ENCODE results near the gene CHST2.

CHST2 gene

GRCh38 chr3:143135150-143135549 is 15.6 kb downstream of the CHST2 start:
- DNase-seq, result peak; percentile 89 to 98

DNA sequence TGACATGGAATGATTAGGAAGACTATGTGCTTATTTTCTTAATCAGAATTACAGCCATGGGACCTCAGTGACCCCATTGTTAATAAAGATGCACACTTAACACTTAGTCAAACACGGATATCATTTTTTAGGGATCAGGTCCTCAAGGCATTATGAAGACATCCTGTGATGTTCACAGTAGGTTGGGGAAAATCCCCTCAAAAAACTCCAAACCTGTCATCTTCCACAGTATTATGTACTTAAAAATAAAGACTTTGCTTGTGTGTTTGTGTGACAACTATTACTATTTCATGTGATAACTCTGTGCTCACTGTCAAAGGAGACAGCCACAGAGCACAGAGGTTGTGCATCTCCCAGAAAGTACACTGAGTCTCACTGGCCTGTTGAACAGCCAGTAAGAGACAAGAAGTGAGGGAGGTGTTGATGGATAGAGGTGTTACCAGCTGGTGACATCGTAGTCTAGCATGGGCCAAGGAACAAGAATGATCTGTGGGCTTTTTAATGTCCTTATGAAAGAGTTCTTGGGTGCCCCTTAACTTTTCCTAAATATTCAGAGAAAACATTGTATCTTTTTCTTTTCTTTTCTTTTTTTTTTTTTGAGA is 18.0 kb downstream of the CHST2 start:
- DNase-seq, result peak in 1 of 2 donors; percentile 51

GRCh38 chr3:143138953-143139352 is 19.4 kb downstream of the CHST2 start:
- DNase-seq, result no peak

- DNase-seq, result no peak
These were observed 20.2 kb downstream of the CHST2 start for GRCh38 chr3:143139762-143140161.

DNA sequence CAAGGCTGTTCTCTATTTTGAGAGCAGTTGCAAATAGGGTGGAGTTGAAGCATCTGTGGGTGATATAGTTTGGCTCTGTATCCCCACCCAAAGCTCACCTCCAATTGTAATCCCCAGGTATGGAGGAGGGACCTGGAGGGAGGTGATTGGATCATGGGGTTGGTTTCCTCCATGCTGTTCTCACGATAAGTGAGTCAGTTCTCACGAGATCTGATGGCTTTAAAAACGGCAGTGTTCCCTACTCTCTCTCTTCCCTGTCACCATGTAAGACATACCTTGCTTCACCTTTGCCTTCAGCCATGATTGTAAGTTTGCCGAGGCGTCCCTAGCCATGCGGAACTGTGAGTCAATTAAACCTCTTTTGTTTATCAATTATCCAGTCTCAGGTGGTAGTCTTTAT is 21.0 kb downstream of the CHST2 start:
- no peak for DNase-seq

- DNase-seq, result no peak
These were observed 22.8 kb downstream of the CHST2 start for GRCh38 chr3:143142354-143142753.

DNA sequence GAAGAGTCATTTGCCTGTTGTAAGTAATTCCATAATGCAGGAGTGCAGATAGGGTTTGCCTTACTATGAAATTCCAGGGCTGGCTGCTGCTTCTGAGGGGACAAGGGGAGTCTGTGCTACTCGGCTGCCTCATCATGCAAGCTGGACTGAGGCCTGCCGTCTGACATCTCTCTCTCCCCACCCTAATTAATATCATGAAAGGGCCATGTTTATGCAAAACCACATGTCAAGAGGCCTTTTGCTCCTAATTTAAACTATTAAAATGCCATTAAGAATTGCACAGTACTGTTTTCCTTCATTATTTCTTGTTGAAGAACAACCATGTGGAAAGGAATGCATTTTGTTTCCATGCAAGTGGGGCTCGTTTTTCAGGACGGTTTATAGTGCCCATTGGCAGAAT is 26.3 kb downstream of the CHST2 start:
- no peak for DNase-seq

DNA sequence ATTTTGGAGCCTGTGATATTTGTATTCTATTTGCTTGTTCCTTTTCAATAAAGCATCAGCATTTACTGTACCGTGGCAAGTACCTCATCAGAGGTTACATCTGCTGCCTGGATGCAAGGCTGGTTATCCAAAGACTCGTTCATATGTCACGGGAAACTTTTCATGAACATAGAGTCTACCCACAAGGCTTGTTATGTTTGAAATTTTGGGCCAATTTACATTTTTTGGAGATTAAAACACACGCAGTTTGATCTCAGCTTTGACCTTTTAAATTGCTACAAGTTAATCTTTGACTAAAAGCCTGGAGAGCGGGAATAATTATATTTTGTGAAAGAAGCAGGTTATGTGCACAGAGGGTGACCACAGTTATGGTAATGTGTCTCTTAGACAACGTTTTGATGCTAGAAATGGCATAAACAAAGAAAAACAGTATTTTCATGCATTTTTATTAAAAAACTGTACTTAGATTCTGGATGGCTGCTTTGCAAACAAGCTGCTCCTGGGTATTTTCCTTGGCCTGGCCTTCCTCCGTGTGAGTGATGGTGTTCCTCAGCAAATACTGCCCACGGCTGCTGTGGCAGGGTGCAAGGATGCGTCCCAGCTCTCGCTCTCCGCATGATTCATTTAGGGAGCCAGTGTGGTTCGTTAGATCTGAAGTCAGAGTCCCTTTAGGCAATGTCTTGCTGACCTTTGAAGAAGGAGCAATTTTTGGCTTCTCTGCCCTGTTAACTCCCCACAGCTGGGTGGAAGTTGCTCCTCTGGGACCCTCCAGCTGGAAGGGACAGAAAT is 27.1 kb downstream of the CHST2 start:
- no peak for DNase-seq

DNA sequence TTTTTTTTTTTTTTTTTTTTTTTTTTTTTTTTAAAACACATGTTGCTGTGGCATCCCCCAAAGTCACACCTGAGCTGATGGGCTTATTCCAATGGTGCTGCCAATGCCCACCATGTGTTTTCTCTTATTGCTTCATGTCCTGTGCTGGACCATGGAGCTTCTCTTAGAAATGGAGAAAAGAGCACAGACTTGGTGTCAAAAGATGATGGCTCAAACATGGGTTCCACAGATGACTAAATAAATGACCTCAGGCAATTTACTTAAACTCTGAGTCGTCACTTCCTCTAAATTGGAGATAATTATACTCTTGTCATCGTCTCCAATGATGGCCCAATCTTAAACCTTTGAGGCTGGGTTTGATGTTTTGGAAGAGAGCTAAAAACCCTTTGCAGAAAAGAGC is 28.1 kb downstream of the CHST2 start:
- DNase-seq, result peak; percentile 57 to 69

GRCh38 chr3:143150071-143150470 is 30.5 kb downstream of the CHST2 start:
- DNase-seq, result no peak

GRCh38 chr3:143151004-143151731 is 31.6 kb downstream of the CHST2 start:
- peak in 1 of 2 donors; percentile 20 for DNase-seq

DNA sequence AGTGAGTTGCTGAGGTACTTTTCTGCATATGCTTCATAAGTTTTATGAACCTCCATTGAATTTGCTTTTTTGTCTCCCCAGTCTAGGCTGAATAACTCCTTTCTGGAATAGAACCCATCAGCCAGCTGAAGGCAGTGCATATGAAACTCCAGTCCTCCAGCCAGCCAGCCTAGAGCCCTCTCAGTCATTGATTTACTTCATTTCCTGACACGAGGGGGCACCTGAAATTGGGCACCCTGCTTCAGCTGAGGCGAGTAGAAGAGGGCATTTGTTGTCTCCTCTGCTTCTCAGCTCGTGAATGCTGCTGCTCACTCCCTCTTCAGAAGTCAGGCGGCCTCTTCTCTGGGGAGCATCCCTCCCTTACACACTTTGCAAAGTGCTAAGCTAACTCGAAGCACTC is 32.5 kb downstream of the CHST2 start:
- DNase-seq, result no peak

DNA sequence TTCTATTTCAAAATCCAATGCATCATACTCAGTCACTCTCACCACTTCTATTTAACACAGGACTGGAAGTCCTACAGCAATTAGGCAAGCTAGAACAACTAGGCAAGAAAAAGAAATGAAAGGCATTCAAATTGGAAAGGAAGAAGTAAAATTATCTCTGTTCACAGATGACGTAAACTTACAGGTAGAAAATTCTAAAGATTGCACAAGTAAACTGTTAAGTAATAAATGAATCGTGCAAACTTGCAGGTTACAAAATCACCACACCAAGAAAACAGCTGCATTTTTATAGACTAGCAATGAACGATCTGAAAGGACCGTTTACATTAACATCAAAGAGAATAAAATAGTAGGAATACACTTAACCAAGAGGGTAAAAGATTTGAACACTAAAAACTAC is 36.2 kb downstream of the CHST2 start:
- no peak for DNase-seq

DNA sequence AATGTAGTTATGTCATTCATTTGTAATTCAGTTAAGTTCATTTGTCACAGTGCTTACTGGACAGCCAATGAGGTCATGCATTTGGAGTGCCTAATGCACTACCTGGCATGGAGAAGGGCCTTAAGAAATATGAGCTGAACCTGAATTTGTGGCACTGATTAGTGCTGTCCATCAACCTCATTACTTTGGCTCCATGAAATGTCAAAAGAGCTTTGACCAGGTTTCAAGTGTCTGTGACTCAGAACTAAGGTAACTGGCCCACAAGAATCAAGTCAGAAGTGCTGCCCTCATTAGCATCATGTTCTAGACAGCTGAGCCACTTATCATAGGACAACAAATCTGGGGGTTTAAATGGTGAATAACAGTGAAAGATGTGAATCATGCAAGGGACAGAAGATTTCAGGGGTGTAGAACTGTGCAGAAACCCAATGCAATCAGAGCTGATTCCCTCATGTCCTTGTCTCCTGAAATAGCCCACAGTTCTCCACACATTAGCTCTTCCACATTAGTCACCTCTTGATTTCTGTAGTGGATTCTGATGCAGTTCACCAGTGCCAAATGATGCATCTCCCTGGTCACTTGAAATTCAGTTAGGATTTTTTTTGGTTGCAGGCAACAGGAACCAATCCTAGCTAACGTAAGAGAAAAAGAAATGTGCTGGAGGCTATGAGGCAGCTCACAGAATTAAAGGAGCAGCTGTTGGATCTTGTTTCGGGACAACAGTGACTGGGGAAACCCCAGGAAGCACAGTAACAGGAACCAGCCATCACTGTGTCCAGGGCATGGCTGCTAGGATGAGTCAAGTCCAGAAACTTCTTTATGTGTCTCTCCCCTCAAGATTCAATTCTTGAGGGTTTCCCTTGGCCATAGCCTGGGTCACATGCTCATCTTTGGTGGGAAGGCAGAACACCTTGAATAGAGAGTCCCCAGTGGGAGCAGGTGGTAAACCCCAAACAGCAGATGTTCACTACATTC is 38.7 kb downstream of the CHST2 start:
- peak; percentile 72 to 76 for DNase-seq

- no peak for DNase-seq
These were observed 40.9 kb downstream of the CHST2 start for GRCh38 chr3:143160437-143160836.

DNA sequence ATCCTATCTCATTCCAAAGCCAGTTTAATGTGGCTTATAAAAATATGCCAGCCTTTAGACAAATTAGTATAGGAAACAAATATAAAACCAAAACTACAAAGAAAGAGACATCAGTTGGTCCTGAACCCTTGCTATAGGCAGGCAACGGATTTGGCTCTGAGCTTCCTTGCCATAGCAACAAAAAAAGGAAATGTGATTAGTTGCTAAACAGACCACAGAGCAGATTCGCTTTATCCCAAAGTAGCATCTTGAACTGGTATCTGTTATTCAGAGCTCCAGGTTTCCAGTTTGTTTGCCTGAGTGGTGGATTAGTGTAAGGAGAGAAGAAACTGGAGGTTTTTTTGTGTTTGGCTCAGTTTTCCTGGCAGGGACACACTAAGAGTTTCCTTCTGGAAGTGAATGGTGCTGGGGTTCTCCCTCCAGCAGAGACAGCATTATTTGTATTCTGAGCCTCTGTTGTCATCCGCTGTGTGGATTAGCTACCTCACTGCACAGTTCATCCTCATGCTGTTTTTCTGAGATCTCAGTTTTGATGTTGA is 44.1 kb downstream of the CHST2 start:
- DNase-seq, result no peak

DNA sequence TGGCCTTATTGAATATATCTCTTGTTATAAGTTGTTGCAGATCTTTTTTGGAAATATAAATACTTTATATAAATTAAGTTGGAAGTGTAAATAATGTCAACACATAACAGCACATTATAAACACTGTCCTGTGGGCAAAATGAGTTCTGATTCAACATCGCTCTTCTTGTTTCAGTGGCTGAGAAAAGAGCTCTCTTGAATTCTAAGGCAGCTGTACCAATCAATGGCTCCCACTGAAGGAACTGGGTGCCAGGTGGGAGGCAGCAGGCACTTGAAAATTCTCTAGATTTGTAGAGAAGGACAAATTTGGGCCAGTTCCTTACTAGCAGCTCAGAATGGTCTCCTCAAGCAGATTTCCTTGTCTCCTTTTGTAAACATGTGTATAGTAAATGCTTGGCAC is 45.6 kb downstream of the CHST2 start:
- no peak for DNase-seq

DNA sequence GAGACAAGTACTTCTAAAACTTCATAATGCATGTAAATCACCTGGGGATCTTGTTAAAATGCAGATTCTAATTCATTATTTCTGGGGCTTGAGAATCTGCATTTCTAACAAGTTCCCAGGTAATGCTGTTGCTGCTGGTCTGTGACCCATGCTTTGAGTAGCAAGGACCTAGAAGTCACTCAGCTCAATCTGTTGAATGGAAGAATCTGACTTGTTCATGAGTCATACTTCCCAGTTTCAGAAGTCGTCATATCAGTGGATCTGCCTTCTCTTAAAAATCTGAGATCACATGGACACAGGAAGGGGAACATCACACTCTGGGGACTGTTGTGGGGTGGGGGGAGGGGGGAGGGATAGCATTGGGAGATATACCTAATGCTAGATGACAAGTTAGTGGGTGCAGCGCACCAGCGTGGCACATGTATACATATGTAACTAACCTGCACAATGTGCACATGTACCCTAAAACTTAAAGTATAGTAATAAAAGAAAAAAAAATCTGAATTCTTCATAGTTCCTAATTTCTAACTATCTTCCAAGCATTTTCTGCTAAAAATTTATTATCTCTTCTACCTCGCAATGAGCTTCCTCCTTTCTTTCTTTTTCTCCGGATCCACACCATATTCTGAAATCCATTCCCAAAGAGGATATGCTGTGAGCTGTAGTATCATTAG is 46.2 kb downstream of the CHST2 start:
- peak; percentile 67 to 89 for DNase-seq

- no peak for DNase-seq
These were observed 46.8 kb downstream of the CHST2 start for GRCh38 chr3:143166376-143166775.

- peak in 1 of 2 donors; percentile 15 for DNase-seq
These were observed 48.6 kb downstream of the CHST2 start for GRCh38 chr3:143167969-143168854.

DNA sequence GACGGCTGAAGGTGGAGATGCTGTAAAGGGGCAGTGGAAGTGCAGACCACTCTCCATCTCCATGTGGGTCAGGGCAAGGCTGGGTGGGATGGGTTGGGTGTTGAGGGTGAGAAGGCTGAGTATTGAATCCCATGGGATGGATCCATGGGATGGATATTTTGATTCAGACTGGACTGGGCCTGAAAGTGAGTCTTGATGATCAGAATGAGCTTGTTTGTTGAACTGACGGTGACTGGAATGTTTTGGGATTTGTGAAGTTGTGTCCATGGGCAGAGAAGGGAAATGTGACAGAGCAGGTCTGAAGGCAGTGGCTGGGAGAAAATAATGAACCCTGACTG is 49.3 kb downstream of the CHST2 start:
- no peak for DNase-seq
